HFFc6 (cell line): ENCODE results near the gene SLC22A16. TPM values are rescaled to one million over a fixed set of nuclear protein-coding genes. Genes with fewer than 3 reads are reported as not detected.
A peak's percentile ranks its signal among the peaks of the same experiment; 100 is the strongest.

Experiments
- DNase-seq: peaks from one replicate; pipeline ENCODE4 v3.0.0-alpha.2; 2018
- H3K27ac Mint-ChIP-seq: 2 replicates; pipeline ENCODE4 v1.8.0; 2020; ENCODE audit warnings: mild to moderate bottlenecking, mixed read lengths
- H3K27me3 Mint-ChIP-seq: 2 replicates; pipeline ENCODE4 v1.8.0; 2021; ENCODE audit warnings: mild to moderate bottlenecking, moderate library complexity, mixed read lengths; ENCODE audit not compliant: insufficient read depth
- H3K36me3 Mint-ChIP-seq: 2 replicates; pipeline ENCODE4 v1.8.0; 2021; ENCODE audit warnings: low read depth, mixed read lengths
- H3K4me1 Mint-ChIP-seq: 2 replicates; pipeline ENCODE4 v1.8.0; 2020; ENCODE audit warnings: low read depth, mixed read lengths
- H3K4me3 Mint-ChIP-seq: 2 replicates; pipeline ENCODE4 v1.8.0; 2020; ENCODE audit warnings: mild to moderate bottlenecking, moderate library complexity, mixed read lengths
- H3K9me3 Mint-ChIP-seq: 2 replicates; pipeline ENCODE4 v1.8.0; 2020; ENCODE audit warnings: mild to moderate bottlenecking, mixed read lengths
- CTCF ChIP-seq: fragments of 200-600 bp; sonication (generic); IDR thresholded peaks from 2 replicates; pipeline ENCODE4 v1.5.0; 2021; ENCODE audit warnings: antibody characterized with exemption, mild to moderate bottlenecking
- total RNA-seq, 6 experiments: library from RNA; stranded (reverse); fragmentation: NEBNext Ultra II Directional; extraction: Animal tissue kit (Norgen Biotek cat#: 25700); gene quantifications; 2 replicates in 1 of 6; 3 replicates in 5 of 6; pipeline ENCODE4 v1.2.3, GENCODE V29; 2021

SLC22A16 gene
- total RNA-seq, 6 experiments from 2014 or later, result not detected

GRCh38 chr6:110414669-110415068 is 61.7 kb downstream of the SLC22A16 start:
- H3K27me3 Mint-ChIP-seq, result peaks cover 8% of the 10 kb centered on the region
- TF ChIP-seq CTCF, result no peak
- H3K36me3 Mint-ChIP-seq, result no peaks in the 10 kb centered on the region
- H3K27ac Mint-ChIP-seq, result peak overlapping the region; percentile 47; the same call in 1 of the 2 replicates
- peaks cover 16% of the 10 kb centered on the region for H3K4me1 Mint-ChIP-seq
- peak overlapping the region; percentile 89 for H3K4me3 Mint-ChIP-seq
- no peak for DNase-seq
- H3K9me3 Mint-ChIP-seq, result no peaks in the 10 kb centered on the region

- TF ChIP-seq CTCF, result no peak
- Mint-ChIP-seq H3K9me3 (no peaks in the 10 kb centered on the region), H3K4me1 (peaks cover 16% of the 10 kb centered on the region), H3K27me3 (no peaks in the 10 kb centered on the region; the same call in 1 of the 2 replicates), H3K4me3 (no peak overlapping the region), H3K36me3 (no peaks in the 10 kb centered on the region), H3K27ac (no peak overlapping the region)
- DNase-seq, result no peak
Observed at GRCh38 chr6:110412360-110412759, 64.1 kb downstream of the SLC22A16 start.

GRCh38 chr6:110410511-110410910 is 65.9 kb downstream of the SLC22A16 start:
- H3K36me3 Mint-ChIP-seq, result no peaks in the 10 kb centered on the region
- no peak overlapping the region for H3K27ac Mint-ChIP-seq
- H3K27me3 Mint-ChIP-seq, result no peaks in the 10 kb centered on the region; the same call in 1 of the 2 replicates
- H3K9me3 Mint-ChIP-seq, result no peaks in the 10 kb centered on the region
- no peak for TF ChIP-seq CTCF
- peaks cover 11% of the 10 kb centered on the region for H3K4me1 Mint-ChIP-seq
- no peak for DNase-seq
- H3K4me3 Mint-ChIP-seq, result no peak overlapping the region

- H3K4me1 Mint-ChIP-seq, result peaks cover 4% of the 10 kb centered on the region
- no peaks in the 10 kb centered on the region for H3K36me3 Mint-ChIP-seq
- H3K27ac Mint-ChIP-seq, result no peak overlapping the region
- H3K4me3 Mint-ChIP-seq, result no peak overlapping the region
- no peaks in the 10 kb centered on the region for H3K9me3 Mint-ChIP-seq
- H3K27me3 Mint-ChIP-seq, result no peaks in the 10 kb centered on the region; the same call in 1 of the 2 replicates
- no peak for TF ChIP-seq CTCF
- no peak for DNase-seq
Observed at GRCh38 chr6:110409794-110410193, 66.6 kb downstream of the SLC22A16 start.

- Mint-ChIP-seq H3K27ac (no peak overlapping the region), H3K27me3 (no peaks in the 10 kb centered on the region; the same call in 1 of the 2 replicates), H3K36me3 (no peaks in the 10 kb centered on the region), H3K9me3 (no peaks in the 10 kb centered on the region), H3K4me1 (no peaks in the 10 kb centered on the region), H3K4me3 (no peak overlapping the region)
- DNase-seq, result no peak
- TF ChIP-seq CTCF, result peak; percentile 15; the same call in 1 of the 2 replicates
Observed at GRCh38 chr6:110408901-110409300, 67.5 kb downstream of the SLC22A16 start.

- 0 out of 2 replicates have a peak, but pooled peaks cover 5% of the 10 kb centered on the region for H3K4me1 Mint-ChIP-seq
- H3K27ac Mint-ChIP-seq, result no peak overlapping the region
- no peak overlapping the region for H3K4me3 Mint-ChIP-seq
- H3K36me3 Mint-ChIP-seq, result no peaks in the 10 kb centered on the region
- TF ChIP-seq CTCF, result no peak
- H3K9me3 Mint-ChIP-seq, result no peaks in the 10 kb centered on the region
- H3K27me3 Mint-ChIP-seq, result no peaks in the 10 kb centered on the region
- DNase-seq, result no peak
Observed at GRCh38 chr6:110404607-110405006, 71.8 kb downstream of the SLC22A16 start.
